Stromal cell of bone marrow (primary cell): ENCODE results near the gene MYOZ1.

Source experiments
- DNase-seq: peaks from one replicate; pipeline ENCODE4 v3.0.0-alpha.2; 2012; ENCODE audit warnings: low read depth

The MYOZ1 gene

GRCh38 chr10:73593110-73593509 is 48.2 kb downstream of the MYOZ1 start:
- no peak for DNase-seq

DNA sequence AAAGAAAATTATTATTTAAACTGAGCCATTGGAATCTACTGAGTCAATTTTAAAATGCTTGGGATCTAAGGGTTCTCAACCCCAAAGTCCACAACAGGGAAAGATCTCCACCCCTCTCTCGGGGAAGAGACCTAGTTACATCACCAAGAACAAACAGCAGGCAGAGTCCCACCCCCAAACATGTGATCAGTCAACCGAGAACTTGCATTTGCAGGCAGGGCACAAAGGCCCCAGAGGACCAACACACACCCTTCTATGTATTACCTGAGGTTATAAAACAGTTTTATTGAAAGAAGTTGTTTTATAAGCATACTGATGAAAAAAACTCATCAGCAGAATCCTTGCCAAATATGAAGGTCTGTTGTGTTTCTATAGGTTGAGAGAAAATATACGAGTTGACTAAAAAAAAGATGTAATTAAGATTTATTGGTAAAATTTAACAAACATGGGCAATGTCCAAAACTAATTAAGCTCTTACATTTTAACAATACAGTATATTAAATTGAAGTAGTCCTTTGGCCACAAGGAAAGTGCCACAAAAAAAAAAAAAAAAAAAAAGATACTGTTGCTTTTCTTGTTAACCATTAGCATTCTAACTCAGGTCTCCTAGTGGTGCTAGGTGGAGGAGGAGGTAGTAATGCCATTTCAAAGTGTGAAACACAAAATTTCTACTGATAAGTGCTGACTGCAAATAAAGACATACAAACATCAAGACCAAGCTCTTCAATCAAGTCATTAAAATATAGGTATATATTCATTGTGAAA is 49.2 kb downstream of the MYOZ1 start:
- peak; percentile 35 for DNase-seq

GRCh38 chr10:73590881-73591799 is 50.1 kb downstream of the MYOZ1 start, which contains the start of gene USP54:
USP54 (minus strand) TSS chr10:73591342; CDS start chr10:73575658, 15,684 bp downstream.
- peak; percentile 56 for DNase-seq

- DNase-seq = peak; percentile 43
Measured at GRCh38 chr10:73589563-73590126, 51.6 kb downstream of the MYOZ1 start.

DNA sequence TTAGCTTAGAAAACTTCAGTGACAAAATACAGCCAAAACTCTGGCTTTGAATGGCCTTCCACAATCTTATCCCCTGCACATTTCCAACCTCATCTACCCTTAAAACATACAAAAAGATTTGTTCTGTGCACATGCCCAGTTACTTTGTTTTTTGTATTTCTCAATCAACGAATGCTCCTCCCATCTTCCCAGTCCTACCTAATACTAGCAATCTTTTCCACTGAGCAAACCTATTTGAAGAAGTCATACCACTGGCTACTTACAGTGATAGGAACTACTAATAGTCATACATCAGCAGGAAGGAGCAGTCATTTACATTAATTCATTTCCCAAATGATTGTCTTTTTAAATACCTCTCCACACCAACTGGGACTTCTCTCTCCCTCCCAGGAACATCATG is 52.6 kb downstream of the MYOZ1 start:
- no peak for DNase-seq

- DNase-seq = peak; percentile 78
Measured at GRCh38 chr10:73586583-73586984, 54.7 kb downstream of the MYOZ1 start.

DNA sequence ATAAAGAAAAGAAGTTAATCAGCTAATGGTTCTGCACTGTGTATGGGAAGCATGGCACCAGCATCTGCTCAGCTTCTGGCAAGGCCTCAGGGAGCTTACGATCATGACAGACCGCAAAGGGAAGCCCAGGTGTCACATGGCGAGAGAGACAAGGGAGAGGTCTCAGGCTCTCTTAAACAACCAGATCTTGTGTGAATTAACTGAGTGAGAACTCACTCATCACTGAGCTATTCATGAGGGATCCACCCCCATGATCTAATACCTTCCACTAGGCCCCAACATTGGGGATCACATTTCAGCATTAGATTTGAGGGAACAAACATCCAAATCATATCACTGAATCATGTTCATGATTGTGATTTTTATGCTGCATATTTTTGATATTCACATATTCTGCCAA is 55.9 kb downstream of the MYOZ1 start:
- DNase-seq = no peak

- no peak for DNase-seq
Measured at GRCh38 chr10:73584737-73585136, 56.5 kb downstream of the MYOZ1 start.

DNA sequence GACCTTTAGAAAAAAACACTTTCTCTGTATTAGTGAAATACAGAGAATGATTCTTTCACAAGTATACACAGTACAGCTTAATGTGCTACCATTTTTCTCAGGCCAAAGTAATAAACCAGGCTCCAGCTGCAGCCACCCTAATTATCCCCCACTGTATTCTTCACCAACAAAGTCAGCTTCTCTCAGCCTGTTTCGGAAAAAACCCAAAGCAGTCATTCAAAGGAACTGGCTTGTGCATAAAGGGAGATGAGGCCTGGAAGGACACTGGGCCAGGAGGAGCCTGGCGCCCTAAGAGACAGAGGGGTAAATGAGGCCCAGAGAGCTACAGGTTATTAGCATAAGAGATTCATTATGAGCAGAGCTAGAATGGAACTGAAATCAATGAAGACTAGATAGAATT is 59.4 kb downstream of the MYOZ1 start:
- no peak for DNase-seq
